Activated CD4-positive, alpha-beta T cell treated with anti-CD3 and anti-CD28 coated beads, Interleukin-2, amount 10 ng/mL, durations not matched to agents 24 days and 14 days (primary cell): ENCODE results near the gene SAMHD1. TPM values are rescaled to one million over a fixed set of nuclear protein-coding genes. Genes with fewer than 3 reads are reported as not detected.

Source experiments
- DNase-seq: peaks from one replicate; pipeline ENCODE4 v3.0.0; 2022
- H3K27ac Mint-ChIP-seq: one replicate; pipeline ENCODE4 v1.8.0; 2022; ENCODE audit warnings: mild to moderate bottlenecking, mixed read lengths
- H3K27me3 Mint-ChIP-seq: one replicate; pipeline ENCODE4 v1.8.0; 2022; ENCODE audit warnings: mixed read lengths
- H3K36me3 Mint-ChIP-seq: one replicate; pipeline ENCODE4 v1.8.0; 2022; ENCODE audit warnings: low read depth, mild to moderate bottlenecking, mixed read lengths
- H3K4me1 Mint-ChIP-seq: one replicate; pipeline ENCODE4 v1.8.0; 2021; ENCODE audit warnings: mixed read lengths
- H3K4me3 Mint-ChIP-seq: one replicate; pipeline ENCODE4 v1.8.0; 2022; ENCODE audit warnings: mild to moderate bottlenecking, moderate library complexity, mixed read lengths
- H3K9me3 Mint-ChIP-seq: one replicate; pipeline ENCODE4 v1.8.0; 2021; ENCODE audit warnings: mixed read lengths
- intact Hi-C: fragments of 100-400 bp; cut with micrococcal nuclease; formaldehyde crosslinking; loops from one replicate; pipeline ENCODE4 v1.15.1; 2023
- total RNA-seq: library from RNA; stranded (reverse); gene quantifications from 2 replicates; pipeline ENCODE4 v1.2.3, GENCODE V29; 2022

SAMHD1 gene
- total RNA-seq, 1 donor from 2014 or later = 51.6 TPM

DNA sequence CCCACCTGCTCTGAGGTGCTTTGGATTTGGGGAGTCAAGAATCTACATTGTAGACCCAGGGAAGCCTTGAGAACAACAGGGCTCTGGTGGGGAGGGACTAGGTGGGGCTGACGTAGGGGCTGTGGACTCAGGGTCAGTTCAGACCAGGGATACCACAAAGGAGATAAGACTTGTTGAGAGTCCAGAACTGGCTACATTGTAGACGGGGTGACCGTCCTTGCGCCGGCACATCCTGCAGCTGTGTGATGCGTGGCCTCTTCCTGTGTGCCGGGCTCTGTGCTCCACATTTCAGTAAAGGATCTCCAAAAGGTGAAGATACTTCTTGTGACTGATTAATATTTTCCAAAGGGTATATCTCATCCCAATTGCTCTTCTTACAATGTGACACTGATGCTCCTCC is 85.3 kb downstream of the SAMHD1 start:
- intact Hi-C loops = no loop called here
- H3K4me3 Mint-ChIP-seq = no peak overlapping the region
- H3K4me1 Mint-ChIP-seq = peaks cover 8% of the 10 kb centered on the region
- H3K36me3 Mint-ChIP-seq = peaks cover 1% of the 10 kb centered on the region
- H3K9me3 Mint-ChIP-seq = no peaks in the 10 kb centered on the region
- no peak overlapping the region for H3K27ac Mint-ChIP-seq
- DNase-seq = no peak
- H3K27me3 Mint-ChIP-seq = peaks cover 30% of the 10 kb centered on the region

DNA sequence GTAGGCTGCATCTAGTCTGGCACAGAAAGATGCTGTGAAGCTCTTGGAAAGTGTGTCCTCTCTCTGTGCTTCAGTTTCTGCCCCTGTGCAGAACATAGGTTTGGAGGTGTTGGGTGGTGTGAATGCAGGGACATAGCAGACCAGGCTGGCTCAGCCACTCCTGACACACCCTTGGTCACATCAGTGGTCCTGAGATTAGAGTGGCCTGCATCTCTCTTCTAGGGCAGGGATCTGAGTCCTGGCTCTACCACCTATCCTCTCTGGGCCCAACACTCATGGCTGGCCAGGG is 85.7 kb downstream of the SAMHD1 start:
- H3K4me3 Mint-ChIP-seq = peak overlapping the region; percentile 80
- peaks cover 8% of the 10 kb centered on the region for H3K4me1 Mint-ChIP-seq
- intact Hi-C loops = no loop called here
- DNase-seq = no peak
- H3K27ac Mint-ChIP-seq = no peak overlapping the region
- H3K27me3 Mint-ChIP-seq = peaks cover 31% of the 10 kb centered on the region
- no peaks in the 10 kb centered on the region for H3K9me3 Mint-ChIP-seq
- H3K36me3 Mint-ChIP-seq = peaks cover 1% of the 10 kb centered on the region

DNA sequence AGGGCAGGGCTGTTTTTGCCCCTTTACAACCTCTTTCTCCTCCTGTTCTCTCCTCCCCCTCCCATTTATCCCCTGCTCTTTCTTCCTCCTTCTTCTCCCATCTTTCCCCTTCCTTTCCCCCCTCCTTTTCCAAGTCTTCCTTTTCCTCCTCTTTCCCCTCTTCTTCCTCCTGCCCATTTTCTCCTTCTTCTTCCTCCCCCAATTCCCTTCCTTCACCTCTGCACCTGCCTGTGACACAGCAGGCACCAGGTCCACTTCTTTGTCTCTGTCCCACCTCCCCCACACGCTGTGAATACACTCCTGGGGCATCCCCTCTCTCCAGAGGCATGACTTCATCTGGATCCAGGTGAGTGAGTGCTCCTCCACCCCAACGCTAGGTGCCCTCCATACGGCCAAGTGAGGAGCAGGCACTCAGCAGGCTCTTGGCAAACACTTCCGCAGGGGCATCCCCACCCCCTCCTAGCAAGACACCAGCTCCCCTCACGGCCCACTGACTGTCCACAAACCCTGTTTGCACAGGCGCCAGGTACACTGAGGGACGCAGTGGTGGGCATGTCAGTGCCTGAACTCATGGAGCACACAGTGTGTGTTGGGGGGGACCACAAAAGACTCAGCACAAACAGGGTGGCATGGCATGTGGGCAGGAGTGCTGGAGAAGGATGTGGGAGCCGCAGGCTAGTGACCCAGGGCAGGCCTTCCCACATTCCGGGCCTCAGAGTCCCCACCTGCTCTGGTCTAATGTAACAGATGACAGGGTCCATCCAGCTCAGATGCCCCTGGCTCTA is 86.2 kb downstream of the SAMHD1 start:
- Mint-ChIP-seq H3K4me3 (peak overlapping the region; percentile 80), H3K4me1 (peaks cover 8% of the 10 kb centered on the region), H3K9me3 (no peaks in the 10 kb centered on the region), H3K36me3 (peaks cover 1% of the 10 kb centered on the region), H3K27me3 (peaks cover 31% of the 10 kb centered on the region), H3K27ac (no peak overlapping the region)
- no peak for DNase-seq
- intact Hi-C loops = no loop called here

- intact Hi-C loops = loop anchor here (5.0 kb wide), 1 partner anchor 91 kb away; the partner anchor contains the start of gene DSN1
- H3K36me3 Mint-ChIP-seq = peaks cover 1% of the 10 kb centered on the region
Observed at GRCh38 chr20:36862857-36863668, 88.4 kb downstream of the SAMHD1 start.

DNA sequence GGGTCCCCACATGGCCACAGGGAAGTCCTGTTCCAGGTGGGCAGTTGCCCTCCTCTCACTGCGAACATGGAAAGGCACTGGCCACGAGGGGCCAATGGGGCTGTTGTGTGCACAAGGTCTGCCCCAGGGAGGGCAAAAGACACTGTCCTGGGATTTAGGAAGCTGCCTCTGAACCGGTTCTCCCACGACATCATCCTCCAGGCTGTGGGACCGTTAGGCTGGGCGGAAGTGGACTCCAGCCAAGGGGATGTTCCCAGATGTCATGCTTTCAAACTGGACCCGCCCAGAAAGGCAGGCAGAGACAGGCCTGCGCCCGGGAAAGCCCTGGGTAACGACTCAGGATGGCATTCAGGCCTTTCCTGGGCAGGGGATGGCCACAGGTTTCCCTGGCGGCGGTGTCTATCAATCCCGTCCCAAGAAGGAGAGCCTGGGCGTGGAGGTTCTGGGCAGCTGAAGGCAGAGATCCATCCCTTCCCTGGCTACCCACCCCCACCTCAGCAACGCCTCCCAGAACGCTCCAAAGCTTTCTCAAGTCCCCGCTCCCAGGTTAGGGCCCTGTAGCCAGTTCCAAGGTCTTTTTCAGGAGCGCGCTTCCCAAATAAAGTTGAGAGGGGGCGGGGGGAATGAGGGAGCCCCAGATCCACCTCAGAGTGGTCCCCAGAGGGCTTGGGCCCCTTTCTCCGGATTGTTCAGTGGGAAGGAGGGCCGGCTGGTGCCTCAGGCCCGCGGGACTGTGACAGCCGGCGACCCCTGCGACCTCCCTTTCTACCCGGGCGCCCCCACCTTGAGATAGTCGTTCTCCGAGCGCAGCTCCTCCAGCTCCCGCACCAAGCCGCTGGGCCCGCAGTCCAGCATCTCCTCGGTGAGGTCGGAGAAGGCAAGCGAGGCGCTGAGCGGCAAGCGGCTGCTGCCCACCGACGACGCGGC is 89.4 kb downstream of the SAMHD1 start:
- intact Hi-C loops = loop anchor here (5.0 kb wide), 1 partner anchor 90 kb away; the partner anchor contains the start of gene DSN1
- peaks cover 14% of the 10 kb centered on the region for H3K4me1 Mint-ChIP-seq
- H3K36me3 Mint-ChIP-seq = peaks cover 1% of the 10 kb centered on the region
- no peak for DNase-seq
- peaks cover 31% of the 10 kb centered on the region for H3K27me3 Mint-ChIP-seq
- H3K9me3 Mint-ChIP-seq = no peaks in the 10 kb centered on the region
- H3K4me3 Mint-ChIP-seq = peak overlapping the region; percentile 22
- H3K27ac Mint-ChIP-seq = peak overlapping the region; percentile 39

More at GRCh38 chr20:36862857-36863668, 88.4 kb downstream of the SAMHD1 start:
- H3K4me3 Mint-ChIP-seq = no peak overlapping the region
- no peak for DNase-seq
- H3K27me3 Mint-ChIP-seq = peaks cover 31% of the 10 kb centered on the region
- no peaks in the 10 kb centered on the region for H3K9me3 Mint-ChIP-seq
- peaks cover 11% of the 10 kb centered on the region for H3K4me1 Mint-ChIP-seq
- H3K27ac Mint-ChIP-seq = no peak overlapping the region

DNA sequence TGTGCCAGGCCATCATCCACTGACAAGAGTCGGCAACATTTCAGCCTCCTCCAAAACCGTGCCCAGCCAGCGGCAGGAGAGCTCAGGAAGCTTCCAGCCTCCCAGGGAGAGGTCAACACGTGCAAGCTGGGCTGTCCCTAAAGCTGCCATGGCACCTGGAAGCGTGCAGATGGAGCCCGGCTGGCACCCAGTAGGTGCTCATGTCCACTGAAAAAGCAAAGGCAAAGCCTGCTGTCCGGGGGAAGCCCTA is 90.0 kb downstream of the SAMHD1 start:
- H3K27ac Mint-ChIP-seq = no peak overlapping the region
- H3K9me3 Mint-ChIP-seq = no peaks in the 10 kb centered on the region
- no peak for DNase-seq
- H3K4me1 Mint-ChIP-seq = peaks cover 20% of the 10 kb centered on the region
- intact Hi-C loops = loop anchor here (5.0 kb wide), 1 partner anchor 89 kb away; the partner anchor contains the start of gene DSN1
- peaks cover 1% of the 10 kb centered on the region for H3K36me3 Mint-ChIP-seq
- H3K27me3 Mint-ChIP-seq = peaks cover 30% of the 10 kb centered on the region
- peak overlapping the region; percentile 28 for H3K4me3 Mint-ChIP-seq

GRCh38 chr20:36860811-36861624 is 90.5 kb downstream of the SAMHD1 start:
- Mint-ChIP-seq H3K27me3 (peaks cover 26% of the 10 kb centered on the region), H3K27ac (no peak overlapping the region), H3K9me3 (no peaks in the 10 kb centered on the region), H3K4me1 (peaks cover 24% of the 10 kb centered on the region), H3K4me3 (peak overlapping the region; percentile 28), H3K36me3 (peaks cover 1% of the 10 kb centered on the region)
- DNase-seq = no peak
- intact Hi-C loops = loop anchor here (5.0 kb wide), 1 partner anchor 89 kb away; the partner anchor contains the start of gene DSN1

- DNase-seq = no peak
- H3K27me3 Mint-ChIP-seq = peaks cover 19% of the 10 kb centered on the region
- no peak overlapping the region for H3K4me3 Mint-ChIP-seq
- H3K36me3 Mint-ChIP-seq = peaks cover 1% of the 10 kb centered on the region
- no peaks in the 10 kb centered on the region for H3K9me3 Mint-ChIP-seq
- H3K27ac Mint-ChIP-seq = no peak overlapping the region
- intact Hi-C loops = loop anchor here (5.0 kb wide), 1 partner anchor 88 kb away; the partner anchor contains the start of gene DSN1
- peaks cover 26% of the 10 kb centered on the region for H3K4me1 Mint-ChIP-seq
Observed at GRCh38 chr20:36860339-36860738, 91.2 kb downstream of the SAMHD1 start.

DNA sequence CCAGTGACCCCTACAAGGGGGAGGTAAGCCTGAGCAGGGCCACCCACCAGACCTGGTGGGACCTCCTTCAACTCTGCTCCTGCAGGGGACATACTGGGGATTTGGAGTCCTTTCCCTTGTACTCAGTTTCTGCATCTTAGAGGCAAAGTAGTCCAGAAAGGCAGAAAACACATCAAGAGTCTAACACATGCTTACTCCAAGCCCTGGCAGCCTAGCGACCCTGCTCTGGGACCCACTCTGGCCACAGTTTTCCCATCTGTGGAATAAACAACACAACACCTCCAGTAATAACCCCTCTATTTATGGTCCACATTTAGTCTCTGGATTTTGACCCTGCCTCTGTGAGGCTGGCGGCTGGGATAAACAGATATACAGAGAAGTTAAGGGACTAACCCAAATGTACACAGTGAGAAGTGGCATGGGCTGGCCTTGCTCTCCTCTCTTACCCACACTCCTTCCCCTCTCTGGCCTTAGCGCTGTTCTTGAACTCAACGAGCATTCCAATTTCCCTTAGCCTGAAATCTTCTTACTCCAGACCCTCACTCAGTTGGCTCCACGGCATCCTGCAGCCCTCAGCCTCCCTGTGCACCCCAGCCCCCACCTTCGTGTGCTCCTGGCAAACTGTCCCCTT is 91.7 kb downstream of the SAMHD1 start:
- Mint-ChIP-seq H3K27ac (no peak overlapping the region), H3K4me1 (peaks cover 20% of the 10 kb centered on the region), H3K9me3 (no peaks in the 10 kb centered on the region), H3K27me3 (peaks cover 14% of the 10 kb centered on the region), H3K36me3 (peaks cover 1% of the 10 kb centered on the region), H3K4me3 (no peak overlapping the region)
- intact Hi-C loops = loop anchor here (5.0 to 10.0 kb wide), 2 partner anchors 55 to 88 kb away; partner anchors contain the start of gene DSN1
- no peak for DNase-seq

DNA sequence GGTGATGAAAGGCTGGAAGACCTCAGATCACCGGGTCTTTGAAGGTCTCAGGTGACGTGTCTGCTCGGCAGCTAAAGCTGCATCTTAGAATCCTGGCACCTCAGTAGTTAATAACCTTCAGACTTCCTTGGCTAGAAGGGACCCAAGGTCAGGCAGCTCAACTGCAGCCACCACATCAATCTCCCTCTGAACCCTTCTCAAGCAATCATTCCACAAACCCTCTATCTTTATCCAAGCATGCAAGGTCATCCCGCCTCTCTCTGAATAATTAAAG is 92.3 kb downstream of the SAMHD1 start:
- H3K27ac Mint-ChIP-seq = no peak overlapping the region
- no peak for DNase-seq
- peaks cover 20% of the 10 kb centered on the region for H3K4me1 Mint-ChIP-seq
- H3K27me3 Mint-ChIP-seq = peaks cover 12% of the 10 kb centered on the region
- intact Hi-C loops = loop anchor here (10.0 kb wide), 1 partner anchor 54 kb away; no protein-coding TSS in a partner anchor
- H3K9me3 Mint-ChIP-seq = no peaks in the 10 kb centered on the region
- H3K36me3 Mint-ChIP-seq = peaks cover 1% of the 10 kb centered on the region
- no peak overlapping the region for H3K4me3 Mint-ChIP-seq

- peak overlapping the region; percentile 62 for H3K27ac Mint-ChIP-seq
- intact Hi-C loops = loop anchor here (2.0 to 10.0 kb wide), 2 partner anchors 20 to 52 kb away; no protein-coding TSS in a partner anchor
- H3K4me3 Mint-ChIP-seq = peak overlapping the region; percentile 15
- peaks cover 18% of the 10 kb centered on the region for H3K4me1 Mint-ChIP-seq
- H3K27me3 Mint-ChIP-seq = peaks cover 7% of the 10 kb centered on the region
- peak; percentile 89 for DNase-seq
- H3K36me3 Mint-ChIP-seq = no peaks in the 10 kb centered on the region
- no peaks in the 10 kb centered on the region for H3K9me3 Mint-ChIP-seq
Observed at GRCh38 chr20:36856691-36857635, 94.5 kb downstream of the SAMHD1 start.

- Mint-ChIP-seq H3K27ac (peak overlapping the region; percentile 22), H3K27me3 (peaks cover 1% of the 10 kb centered on the region), H3K4me3 (no peak overlapping the region), H3K9me3 (no peaks in the 10 kb centered on the region), H3K4me1 (peaks cover 18% of the 10 kb centered on the region), H3K36me3 (no peaks in the 10 kb centered on the region)
- intact Hi-C loops = loop anchor here (2.0 to 10.0 kb wide), 2 partner anchors 19 to 51 kb away; no protein-coding TSS in a partner anchor
- no peak for DNase-seq
Observed at GRCh38 chr20:36856195-36856594, 95.3 kb downstream of the SAMHD1 start.
